ENCODE measurements around the gene ATRAID. TPM values are rescaled to one million over a fixed set of nuclear protein-coding genes. Genes with fewer than 3 reads are reported as not detected.
A peak's percentile ranks its signal among the peaks of the same experiment; 100 is the strongest.

Gene ATRAID
- total RNA-seq, 2 donors from 2014 or later: 80.5 to 87.3 TPM

- no peaks in the 10 kb centered on the region for H3K27me3 Mint-ChIP-seq (ENCODE audit: low read depth)
- no peak overlapping the region for H3K4me3 Mint-ChIP-seq
- peaks cover 4 to 20% of the 10 kb centered on the region in 2 donors for H3K36me3 Mint-ChIP-seq (ENCODE audit: insufficient read depth in 2 of 2)
- ATAC-seq (replicated peaks in 1 of 2) (no peak), DNase-seq (no peak)
- peaks cover 11% of the 10 kb centered on the region for H3K4me1 Mint-ChIP-seq (ENCODE audit: low read depth)
- no peaks in the 10 kb centered on the region for H3K9me3 Mint-ChIP-seq
- H3K27ac Mint-ChIP-seq: no peak overlapping the region
Observed at GRCh38 chr2:27202854-27203253, 9.0 kb upstream of the ATRAID start.

- Mint-ChIP-seq H3K4me3 (no peak overlapping the region), H3K4me1 (ENCODE audit: low read depth) (peaks cover 11% of the 10 kb centered on the region), H3K27ac (no peak overlapping the region), H3K36me3 (ENCODE audit: insufficient read depth in 2 of 2) (peaks cover 4 to 19% of the 10 kb centered on the region in 2 donors), H3K9me3 (no peaks in the 10 kb centered on the region), H3K27me3 (ENCODE audit: low read depth) (no peaks in the 10 kb centered on the region)
- DNase-seq: no peak
- no peak for ATAC-seq (replicated peaks in 1 of 2)
Observed at GRCh38 chr2:27203741-27204140, 8.1 kb upstream of the ATRAID start.

GRCh38 chr2:27204566-27204965 is 7.3 kb upstream of the ATRAID start:
- Mint-ChIP-seq H3K4me1 (ENCODE audit: low read depth) (peaks cover 17% of the 10 kb centered on the region), H3K9me3 (no peaks in the 10 kb centered on the region), H3K36me3 (ENCODE audit: insufficient read depth in 2 of 2) (peaks cover 4 to 18% of the 10 kb centered on the region in 2 donors), H3K4me3 (no peak overlapping the region), H3K27me3 (ENCODE audit: low read depth) (no peaks in the 10 kb centered on the region), H3K27ac (peak overlapping the region; percentile 18)
- ATAC-seq (replicated peaks in 1 of 2) (no peak), DNase-seq (no peak)

- Mint-ChIP-seq H3K36me3 (ENCODE audit: insufficient read depth in 2 of 2) (peaks cover 4 to 16% of the 10 kb centered on the region in 2 donors), H3K9me3 (no peaks in the 10 kb centered on the region), H3K4me3 (no peak overlapping the region), H3K27ac (no peak overlapping the region), H3K4me1 (ENCODE audit: low read depth) (peaks cover 24% of the 10 kb centered on the region), H3K27me3 (ENCODE audit: low read depth) (no peaks in the 10 kb centered on the region)
- DNase-seq (no peak), ATAC-seq (replicated peaks in 1 of 2) (no peak)
Observed at GRCh38 chr2:27205206-27205605, 6.6 kb upstream of the ATRAID start.

- DNase-seq (no peak), ATAC-seq (replicated peaks in 1 of 2) (no peak)
- no peak overlapping the region for H3K4me3 Mint-ChIP-seq
- no peak overlapping the region for H3K27ac Mint-ChIP-seq
- H3K36me3 Mint-ChIP-seq (ENCODE audit: insufficient read depth in 2 of 2): peaks cover 4 to 16% of the 10 kb centered on the region in 2 donors
- peaks cover 24% of the 10 kb centered on the region for H3K4me1 Mint-ChIP-seq (ENCODE audit: low read depth)
- no peaks in the 10 kb centered on the region for H3K27me3 Mint-ChIP-seq (ENCODE audit: low read depth)
- no peaks in the 10 kb centered on the region for H3K9me3 Mint-ChIP-seq
Observed at GRCh38 chr2:27206346-27206745, 5.5 kb upstream of the ATRAID start.

- Mint-ChIP-seq H3K4me3 (no peak overlapping the region), H3K9me3 (no peaks in the 10 kb centered on the region), H3K27me3 (ENCODE audit: low read depth) (no peaks in the 10 kb centered on the region), H3K27ac (no peak overlapping the region), H3K4me1 (ENCODE audit: low read depth) (peaks cover 31% of the 10 kb centered on the region), H3K36me3 (ENCODE audit: insufficient read depth in 2 of 2) (peaks cover 9 to 16% of the 10 kb centered on the region in 2 donors)
- ATAC-seq (replicated peaks in 1 of 2) (no peak), DNase-seq (no peak)
Observed at GRCh38 chr2:27208486-27209050, 3.3 kb upstream of the ATRAID start.

GRCh38 chr2:27209621-27210401 is 2.0 kb upstream of the ATRAID start:
- DNase-seq (no peak), ATAC-seq (replicated peaks in 1 of 2) (no peak)
- H3K27ac Mint-ChIP-seq: peak overlapping the region; percentile 14
- H3K4me1 Mint-ChIP-seq (ENCODE audit: low read depth): peaks cover 38% of the 10 kb centered on the region
- no peaks in the 10 kb centered on the region for H3K27me3 Mint-ChIP-seq (ENCODE audit: low read depth)
- no peaks in the 10 kb centered on the region for H3K9me3 Mint-ChIP-seq
- H3K4me3 Mint-ChIP-seq: peak overlapping the region; percentile 27 to 49
- H3K36me3 Mint-ChIP-seq (ENCODE audit: insufficient read depth in 2 of 2): peaks cover 7 to 13% of the 10 kb centered on the region in 2 donors

GRCh38 chr2:27211241-27211942 is 449 bp upstream of the ATRAID start:
- Mint-ChIP-seq H3K27me3 (ENCODE audit: low read depth) (no peaks in the 10 kb centered on the region), H3K4me3 (peak overlapping the region; percentile 99 to 100), H3K27ac (peak overlapping the region; percentile 44), H3K36me3 (ENCODE audit: insufficient read depth in 2 of 2) (peaks cover 6 to 19% of the 10 kb centered on the region in 2 donors), H3K9me3 (no peaks in the 10 kb centered on the region), H3K4me1 (ENCODE audit: low read depth) (peaks cover 38% of the 10 kb centered on the region)
- no peak for ATAC-seq (replicated peaks in 1 of 2)
- DNase-seq: peak in 1 of 2 donors; percentile 8

GRCh38 chr2:27212626-27213471 is 1.0 kb downstream of the ATRAID start:
- ATAC-seq (replicated peaks in 1 of 2): peak; percentile 29 to 31
- H3K9me3 Mint-ChIP-seq: no peaks in the 10 kb centered on the region
- H3K36me3 Mint-ChIP-seq (ENCODE audit: insufficient read depth in 2 of 2): peaks cover 7 to 17% of the 10 kb centered on the region in 2 donors
- H3K4me3 Mint-ChIP-seq: peak overlapping the region; percentile 99 to 100
- DNase-seq: peak; percentile 45 to 51
- no peaks in the 10 kb centered on the region for H3K27me3 Mint-ChIP-seq (ENCODE audit: low read depth)
- peak overlapping the region; percentile 100 for H3K27ac Mint-ChIP-seq
- peaks cover 47% of the 10 kb centered on the region for H3K4me1 Mint-ChIP-seq (ENCODE audit: low read depth)

- Mint-ChIP-seq H3K27ac (no peak overlapping the region), H3K36me3 (ENCODE audit: insufficient read depth in 2 of 2) (peaks cover 10 to 27% of the 10 kb centered on the region in 2 donors), H3K4me1 (ENCODE audit: low read depth) (peaks cover 54% of the 10 kb centered on the region), H3K9me3 (no peaks in the 10 kb centered on the region), H3K4me3 (no peak overlapping the region), H3K27me3 (ENCODE audit: low read depth) (no peaks in the 10 kb centered on the region)
- ATAC-seq (replicated peaks in 1 of 2): no peak
- DNase-seq: no peak
Observed at GRCh38 chr2:27214941-27215340, 3.1 kb downstream of the ATRAID start.

- peak overlapping the region; percentile 86 for H3K27ac Mint-ChIP-seq
- no peaks in the 10 kb centered on the region for H3K9me3 Mint-ChIP-seq
- H3K36me3 Mint-ChIP-seq (ENCODE audit: insufficient read depth in 2 of 2): peaks cover 16 to 37% of the 10 kb centered on the region in 2 donors
- peaks cover 55% of the 10 kb centered on the region for H3K4me1 Mint-ChIP-seq (ENCODE audit: low read depth)
- ATAC-seq (replicated peaks in 1 of 2): no peak
- no peaks in the 10 kb centered on the region for H3K27me3 Mint-ChIP-seq (ENCODE audit: low read depth)
- peak overlapping the region; percentile 95 to 99 for H3K4me3 Mint-ChIP-seq
- DNase-seq: no peak
Observed at GRCh38 chr2:27216416-27217137, 4.7 kb downstream of the ATRAID start.

All from activated T-cell treated with anti-CD3 and anti-CD28 coated beads, Interleukin-2, amount 50 U/mL, for 72 hours (primary cell).